ENCODE data around the gene CRYL1. TPM values are rescaled to one million over a fixed set of nuclear protein-coding genes. Genes with fewer than 3 reads are reported as not detected.

CRYL1 gene
- total and polyA plus RNA-seq, 2 of the 13 experiments (the other 11 are each of a cell fraction or from before 2014, with no cell fraction given): 57.2 to 115 TPM

- TF ChIP-seq ETS1 (CRISPR knock-in tag; IDR thresholded peaks at IDR 0.05): no peak
Measured at GRCh38 chr13:20456737-20457136, 68.9 kb downstream of the CRYL1 start (continued).

- no peak overlapping the region for H3K4me2 ChIP-seq (ENCODE audit: low read depth, low read length)
- peaks cover 0 to 2% of the 10 kb centered on the region in 2 experiments; a peak in 1 of 5 replicates for H3K36me3 ChIP-seq (replicated peaks in 1 of 2; ENCODE audit: control insufficient read depth in 1 of 2, insufficient read depth in 2 of 2, low read length in 2 of 2)
- ATAC-seq (no peak), DNase-seq (ENCODE audit: low spot score) (no peak), FAIRE-seq (no peak)
- no peak for TF ChIP-seq ZNF513 (CRISPR knock-in tag; conservative IDR thresholded peaks at IDR 0.05)
- TF ChIP-seq HCFC1 (IDR thresholded peaks at IDR 0.05; ENCODE audit: low read depth, low read length): no peak
- TF ChIP-seq SMC3 (IDR thresholded peaks at IDR 0.05; ENCODE audit: low read length): no peak
- TF ChIP-seq HBP1 (CRISPR knock-in tag; IDR thresholded peaks at IDR 0.05; ENCODE audit: low read depth): no peak
- no peak for TF ChIP-seq ZSCAN25 (CRISPR knock-in tag; IDR thresholded peaks at IDR 0.05)
- intact Hi-C loops (cut with micrococcal nuclease; ENCODE audit: unreplicated experiment): no loop called here
- H2AFZ ChIP-seq (ENCODE audit: low read length): no peak overlapping the region
- H4K20me1 ChIP-seq (ENCODE audit: insufficient read depth, low read length): no peaks in the 10 kb centered on the region; the same call in 1 of the 2 replicates
- H3K4me3 ChIP-seq (replicated peaks in 1 of 3; ENCODE audit: insufficient read depth in 1 of 3, low read depth in 2 of 3, low read length in 3 of 3): no peak overlapping the region
- no peaks in the 10 kb centered on the region for H3K4me1 ChIP-seq (ENCODE audit: insufficient read depth, low read length)
- H3K9me3 ChIP-seq (ENCODE audit: low read length): peaks cover 20% of the 10 kb centered on the region
- BruUV-seq (replicated peaks): no TSS peak
- ChIA-PET CTCF (ENCODE audit: low intra/inter-chr PET ratio, low total read pairs) (no interaction called here), POLR2A (no interaction called here)
- in situ Hi-C loops (cut with HindIII; ENCODE audit: extremely low pct_ligation_motif_present, low pct_unique_long_range_greater_than_20kb): no loop called here
- no peak overlapping the region for H3K27ac ChIP-seq (ENCODE audit: extremely low read length, insufficient read depth, low read length)
- H3K79me2 ChIP-seq (ENCODE audit: insufficient read depth, low read length): no peaks in the 10 kb centered on the region
- H3K27me3 ChIP-seq (ENCODE audit: control insufficient read depth in 1 of 2, insufficient read depth in 2 of 2, low read length in 2 of 2): no peaks in the 10 kb centered on the region
- H3K9ac ChIP-seq (ENCODE audit: insufficient read depth, low read depth, low read length): no peak overlapping the region
Measured at GRCh38 chr13:20451397-20451796, 74.3 kb downstream of the CRYL1 start.

Data from HepG2 (cell line).